Lower lobe of right lung (tissue), 2 donors: ENCODE measurements around the gene ZCCHC12. TPM values are rescaled to one million over a fixed set of nuclear protein-coding genes. Genes with fewer than 3 reads are reported as not detected.

Experiments
- ATAC-seq, 2 donors: fragments of 200-7000 bp; cut with Tn5 transposase; one replicate each; pipeline ENCODE4 v1.9.1; 2020 to 2022; ENCODE audit warnings: mild to moderate bottlenecking in 2 of 2, moderate library complexity in 2 of 2
- DNase-seq: peaks from one replicate; pipeline ENCODE4 v3.0.0-alpha.2; 2020
- H3K27ac ChIP-seq: fragments of 200-600 bp; one replicate; pipeline ENCODE4 v1.8.0; 2022
- H3K27me3 ChIP-seq: fragments of 200-600 bp; one replicate; pipeline ENCODE4 v1.8.0; 2022; ENCODE audit warnings: low read depth
- H3K36me3 ChIP-seq: fragments of 200-600 bp; one replicate; pipeline ENCODE4 v1.8.0; 2022; ENCODE audit warnings: mild to moderate bottlenecking
- H3K4me1 ChIP-seq: fragments of 200-600 bp; one replicate; pipeline ENCODE4 v1.8.0; 2022
- H3K4me3 ChIP-seq: fragments of 200-600 bp; one replicate; pipeline ENCODE4 v1.8.0; 2022; ENCODE audit warnings: mild to moderate bottlenecking
- H3K9me3 ChIP-seq: fragments of 200-600 bp; one replicate; pipeline ENCODE4 v1.8.0; 2022
- intact Hi-C: fragments of 100-400 bp; cut with DNase I; formaldehyde crosslinking; loops from one replicate; pipeline ENCODE4 v1.11.0; 2022
- total RNA-seq: library from RNA; stranded (reverse); fragmentation: NEBNext Ultra II Directional; extraction: Animal tissue kit (Norgen Biotek cat#: 25700); gene quantifications from one replicate; pipeline ENCODE4 v1.2.1, GENCODE V29; 2021
- TF ChIP-seq, protein P1 (sequence below): fragments of 200-600 bp; IDR thresholded peaks from one replicate; pipeline ENCODE4 v1.8.0; 2022; ENCODE audit warnings: antibody characterized with exemption, mild to moderate bottlenecking
- donor health status: DM: no; HTN: yes; CAD: no; lungs with severe emphysema.

The ZCCHC12 gene
- total RNA-seq, 1 donor from 2014 or later = not detected

DNA sequence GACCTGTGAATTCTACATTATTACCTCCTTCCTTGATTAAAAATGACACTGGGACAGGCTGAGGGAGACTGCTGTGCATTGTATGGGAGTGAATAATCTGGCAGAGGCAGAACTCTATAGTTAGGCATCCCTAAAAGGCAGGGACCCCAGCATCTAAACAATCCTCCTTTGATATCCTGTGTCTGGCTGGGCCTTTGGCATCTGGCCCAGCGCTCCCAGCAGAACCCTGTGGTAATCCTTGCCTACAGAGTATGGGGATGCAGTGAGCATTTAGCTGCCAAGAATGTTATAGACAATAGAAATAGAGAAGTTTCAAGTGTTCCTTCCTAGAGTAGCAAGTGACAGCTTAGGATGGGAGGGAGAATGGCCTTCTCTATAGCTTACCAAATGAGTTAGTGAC lies 38.5 kb downstream of the ZCCHC12 start:
- intact Hi-C loops = no loop called here
- DNase-seq = no peak

DNA sequence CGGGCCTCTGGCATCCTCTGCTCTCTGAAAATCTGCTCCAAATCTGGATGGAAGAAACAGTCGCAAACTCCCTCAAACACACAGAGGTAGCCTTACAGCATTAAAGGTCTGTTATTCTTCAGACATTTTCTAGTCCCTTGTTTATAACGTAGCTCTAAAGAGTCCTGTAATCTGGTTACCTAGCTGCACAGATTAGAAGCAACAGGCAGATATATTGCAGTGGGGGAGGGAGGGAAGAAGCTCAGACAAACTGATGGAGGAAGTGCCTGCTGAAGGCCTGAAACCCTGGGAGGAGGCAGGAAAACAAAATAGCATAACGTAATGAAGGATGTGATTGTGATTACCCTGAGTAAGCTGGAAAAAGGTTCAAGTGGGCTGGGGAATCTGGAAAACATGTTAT lies 39.4 kb downstream of the ZCCHC12 start:
- Histone ChIP-seq H3K4me1 (no peaks in the 10 kb centered on the region), H3K9me3 (no peaks in the 10 kb centered on the region), H3K4me3 (no peak overlapping the region), H3K27me3 (no peaks in the 10 kb centered on the region), H3K36me3 (no peaks in the 10 kb centered on the region), H3K27ac (no peak overlapping the region)
- intact Hi-C loops = no loop called here
- no peak for DNase-seq
- no peak for ATAC-seq
- TF ChIP-seq, protein P1, sequence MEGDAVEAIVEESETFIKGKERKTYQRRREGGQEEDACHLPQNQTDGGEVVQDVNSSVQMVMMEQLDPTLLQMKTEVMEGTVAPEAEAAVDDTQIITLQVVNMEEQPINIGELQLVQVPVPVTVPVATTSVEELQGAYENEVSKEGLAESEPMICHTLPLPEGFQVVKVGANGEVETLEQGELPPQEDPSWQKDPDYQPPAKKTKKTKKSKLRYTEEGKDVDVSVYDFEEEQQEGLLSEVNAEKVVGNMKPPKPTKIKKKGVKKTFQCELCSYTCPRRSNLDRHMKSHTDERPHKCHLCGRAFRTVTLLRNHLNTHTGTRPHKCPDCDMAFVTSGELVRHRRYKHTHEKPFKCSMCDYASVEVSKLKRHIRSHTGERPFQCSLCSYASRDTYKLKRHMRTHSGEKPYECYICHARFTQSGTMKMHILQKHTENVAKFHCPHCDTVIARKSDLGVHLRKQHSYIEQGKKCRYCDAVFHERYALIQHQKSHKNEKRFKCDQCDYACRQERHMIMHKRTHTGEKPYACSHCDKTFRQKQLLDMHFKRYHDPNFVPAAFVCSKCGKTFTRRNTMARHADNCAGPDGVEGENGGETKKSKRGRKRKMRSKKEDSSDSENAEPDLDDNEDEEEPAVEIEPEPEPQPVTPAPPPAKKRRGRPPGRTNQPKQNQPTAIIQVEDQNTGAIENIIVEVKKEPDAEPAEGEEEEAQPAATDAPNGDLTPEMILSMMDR = no peak

More for the DNA sequence above, 38.5 kb downstream of the ZCCHC12 start:
- no peak for ATAC-seq
- no peaks in the 10 kb centered on the region for H3K4me1 ChIP-seq
- H3K4me3 ChIP-seq = no peak overlapping the region
- TF ChIP-seq, protein P1 = no peak
- no peak overlapping the region for H3K27ac ChIP-seq
- H3K9me3 ChIP-seq = no peaks in the 10 kb centered on the region
- H3K36me3 ChIP-seq = no peaks in the 10 kb centered on the region
- H3K27me3 ChIP-seq = no peaks in the 10 kb centered on the region

DNA sequence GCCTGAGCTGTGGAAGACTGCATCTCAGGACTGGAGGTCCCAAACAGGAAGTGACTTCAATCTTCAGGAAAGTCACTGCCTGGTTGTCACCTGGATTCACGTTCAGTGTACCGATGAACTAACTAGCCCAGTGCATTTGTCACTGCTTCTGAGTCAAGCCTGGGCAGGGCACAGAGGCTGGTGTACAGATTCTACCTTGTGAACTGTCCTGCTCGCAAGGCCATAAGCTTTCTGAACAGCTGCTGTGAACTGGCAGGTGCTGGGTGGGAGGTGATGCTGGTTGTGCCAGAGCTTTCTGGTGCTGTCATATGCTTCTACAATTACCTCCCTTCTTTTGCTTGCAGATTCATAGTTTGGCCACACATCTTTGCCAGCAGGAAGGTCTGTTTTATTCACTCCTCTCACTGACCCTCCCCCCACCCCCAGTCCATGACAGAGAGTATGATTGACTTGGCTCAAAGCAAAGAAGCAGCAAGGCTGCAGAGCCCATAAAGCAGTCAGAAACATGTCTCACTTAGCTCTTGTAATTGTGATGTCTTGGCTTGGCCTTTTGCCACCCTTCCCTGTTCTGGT lies 40.5 kb downstream of the ZCCHC12 start:
- TF ChIP-seq, protein P1 = no peak
- H3K4me1 ChIP-seq = no peaks in the 10 kb centered on the region
- ATAC-seq (no peak), DNase-seq (no peak)
- H3K36me3 ChIP-seq = no peaks in the 10 kb centered on the region
- no peaks in the 10 kb centered on the region for H3K9me3 ChIP-seq
- H3K27ac ChIP-seq = no peak overlapping the region
- no peaks in the 10 kb centered on the region for H3K27me3 ChIP-seq
- no peak overlapping the region for H3K4me3 ChIP-seq
- intact Hi-C loops = no loop called here

DNA sequence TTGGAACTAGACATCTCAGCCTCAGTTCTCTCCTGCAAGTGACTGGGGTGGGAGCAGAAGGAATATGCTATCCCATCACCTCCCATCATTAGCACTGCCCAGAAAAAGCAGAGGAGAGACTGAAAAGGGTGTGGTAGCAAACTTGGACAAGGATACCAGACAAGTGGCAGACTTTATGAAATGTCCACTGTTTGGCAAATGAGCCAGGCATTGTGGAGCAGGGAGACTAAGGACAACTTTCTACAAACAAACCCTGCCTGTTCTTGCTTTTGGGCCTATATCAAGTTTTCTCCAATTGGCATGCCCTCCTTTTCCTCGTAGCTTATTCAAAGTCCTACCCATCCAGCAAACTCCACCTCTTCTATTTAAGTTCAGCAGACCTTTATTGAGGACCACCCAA lies 41.6 kb downstream of the ZCCHC12 start:
- TF ChIP-seq, protein P1 = no peak
- ATAC-seq = no peak

DNA sequence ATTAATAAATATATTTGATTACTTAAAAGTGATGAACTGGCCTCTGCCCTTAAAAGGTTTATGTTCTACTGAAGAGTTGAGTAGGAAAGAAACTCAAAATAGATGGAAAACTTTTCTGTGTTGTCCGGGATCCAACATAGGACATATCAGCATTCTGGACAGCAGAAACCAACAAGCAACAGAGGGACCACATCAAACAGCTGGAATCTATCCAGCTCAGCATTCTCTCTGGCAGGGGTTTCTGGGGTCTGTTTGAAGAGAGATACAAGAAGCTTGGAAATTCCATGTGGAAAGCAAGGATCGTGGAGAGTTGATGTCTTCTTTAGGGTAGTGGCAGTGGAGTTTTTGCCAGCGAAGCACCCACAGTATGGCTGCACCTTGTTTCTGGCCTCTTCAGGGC lies 43.6 kb downstream of the ZCCHC12 start:
- intact Hi-C loops = no loop called here
- Histone ChIP-seq H3K36me3 (no peaks in the 10 kb centered on the region), H3K9me3 (no peaks in the 10 kb centered on the region), H3K27ac (no peak overlapping the region), H3K27me3 (no peaks in the 10 kb centered on the region), H3K4me1 (no peaks in the 10 kb centered on the region), H3K4me3 (no peak overlapping the region)
- DNase-seq (no peak), ATAC-seq (no peak)
- TF ChIP-seq, protein P1 = no peak

More for the DNA sequence above, 41.6 kb downstream of the ZCCHC12 start:
- no peak for DNase-seq
- Histone ChIP-seq H3K27ac (no peak overlapping the region), H3K36me3 (no peaks in the 10 kb centered on the region), H3K9me3 (no peaks in the 10 kb centered on the region), H3K27me3 (no peaks in the 10 kb centered on the region), H3K4me3 (no peak overlapping the region), H3K4me1 (no peaks in the 10 kb centered on the region)
- intact Hi-C loops = no loop called here
